Stomach (tissue), 9 donors: ENCODE measurements around the gene TTC39C. TPM values are rescaled to one million over a fixed set of nuclear protein-coding genes. Genes with fewer than 3 reads are reported as not detected.

Experiments used
- DNase-seq, 2 donors: peaks; one replicate each; pipeline versions ENCODE4 v3.0.0 to v3.0.0-alpha.2; 2013 to 2019
- H3K27ac ChIP-seq, 5 donors: fragments of 200-600 bp in 4 of 5; sonication (generic) in 4 of 5; one replicate each; pipeline ENCODE4 v1.5.1; 2013 to 2019; ENCODE audit warnings: mild to moderate bottlenecking in 1 of 5, moderate library complexity in 1 of 5
- H3K27me3 ChIP-seq, 3 donors: fragments of 200-600 bp; sonication (generic); one replicate each; pipeline ENCODE4 v1.5.1; 2017 to 2019; ENCODE audit warnings: mixed run types in 1 of 3
- H3K36me3 ChIP-seq, 4 donors: fragments of 200-600 bp; sonication (generic); 1 replicate in 3 of 4; 2 replicates in 1 of 4; pipeline ENCODE4 v1.5.1; 2016 to 2019
- H3K4me1 ChIP-seq, 4 donors: fragments of 200-600 bp; sonication (generic); one replicate each; pipeline ENCODE4 v1.5.1; 2016 to 2019
- H3K4me3 ChIP-seq, 4 donors: fragments of 200-600 bp; sonication (generic) in 3 of 4; one replicate each; pipeline ENCODE4 v1.5.1; 2016 to 2019; ENCODE audit warnings: mild to moderate bottlenecking in 1 of 4
- H3K9me3 ChIP-seq, 4 donors: fragments of 200-600 bp; sonication (generic); one replicate each; pipeline ENCODE4 v1.5.1; 2016 to 2019
- CTCF ChIP-seq, 7 experiments: fragments of 450-650 bp in 4 of 7; fragments of 200-600 bp in 3 of 7; sonication (generic) in 3 of 7; IDR thresholded peaks; one replicate each; pipeline ENCODE4 v1.5.1; 2016 to 2019; ENCODE audit warnings: antibody characterized with exemption in 7 of 7, control low read depth in 2 of 7, mild to moderate bottlenecking in 1 of 7
- EP300 ChIP-seq: sonication (generic); formaldehyde crosslinking; IDR thresholded peaks from one replicate; pipeline ENCODE4 v1.6.1; 2017; ENCODE audit warnings: antibody characterized with exemption
- POLR2A ChIP-seq, 4 donors: fragments of 450-650 bp; IDR thresholded peaks; one replicate each; pipeline ENCODE4 v1.6.1; 2016; ENCODE audit warnings: antibody characterized with exemption in 4 of 4, control low read depth in 2 of 4, mild to moderate bottlenecking in 1 of 4, moderate library complexity in 1 of 4
- POLR2AphosphoS5 ChIP-seq, 3 donors: sonication (generic); formaldehyde crosslinking; IDR thresholded peaks; one replicate each; pipeline ENCODE4 v1.6.1; 2016; ENCODE audit warnings: antibody characterized with exemption in 3 of 3
- WGBS, 5 donors: extraction: QIAGEN DNeasy Blood & Tissue Kit in 3 of 5; methylation state at CpG; one replicate each; pipeline versions ENCODE4 v1.1.5 to v1.1.7; 2013 to 2018; 5-methylcytosine and 5-hydroxymethylcytosine counted together
- intact Hi-C: fragments of 100-400 bp; cut with DNase I; formaldehyde crosslinking; loops from one replicate; pipeline ENCODE4 v1.15.1; 2023; ENCODE audit warnings: low total_unique reads
- polyA plus RNA-seq, 3 donors: library from polyadenylated mRNA; stranded (reverse); fragments of 200-250 nt; gene quantifications; one replicate each; pipeline ENCODE4 v1.2.3, GENCODE V29; 2013
- total RNA-seq, 5 donors: library from RNA; depleted of rRNA; stranded (reverse); fragments of >200 nt; gene quantifications; one replicate each; pipeline versions ENCODE4 v1.1.0 to v1.2.3, GENCODE V29; 2014 to 2016
- donor health status: healthy with polysubstance abuse.
- donor health status: Bipolar disorder and iron deficiency.
- donor health status: healthy.

TTC39C gene
- total and polyA plus RNA-seq, 8 donors: 1.8 to 42.0 (median 21.3) TPM

DNA sequence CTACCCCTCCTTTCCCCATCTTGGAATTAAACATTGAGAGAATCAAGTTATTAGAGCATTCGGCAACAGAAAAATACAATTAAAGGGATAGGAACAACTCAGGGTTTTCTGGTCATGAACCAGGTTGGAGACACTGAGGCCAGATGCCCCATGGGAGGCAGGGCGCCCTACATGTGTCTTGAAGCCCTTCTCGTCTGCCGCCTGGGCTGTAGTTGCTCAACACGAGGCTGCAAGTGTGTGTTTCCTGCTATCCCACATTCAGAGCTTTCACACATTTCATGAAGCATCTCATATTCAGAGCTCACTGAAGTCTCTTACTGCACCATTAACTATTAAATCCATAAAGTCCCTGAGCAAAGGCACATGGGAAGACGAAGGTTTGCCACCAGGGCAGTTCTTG is 28.8 kb downstream of the TTC39C start:
- Histone ChIP-seq H3K27ac (no peak overlapping the region), H3K4me3 (no peak overlapping the region), H3K4me1 (peaks cover 0 to 7% (median 0%) of the 10 kb centered on the region in 4 donors), H3K9me3 (no peaks in the 10 kb centered on the region), H3K36me3 (no peaks in the 10 kb centered on the region), H3K27me3 (no peaks in the 10 kb centered on the region)
- TF ChIP-seq POLR2AphosphoS5 (IDR thresholded peaks at IDR 0.05) (no peak), POLR2A (IDR thresholded peaks at IDR 0.05) (no peak), EP300 (no peak), CTCF (IDR thresholded peaks at IDR 0.05) (no peak)
- 75 to 88% (median 87%) methylated on average over 6 of the region's 6 CpGs for WGBS, 5 donors
- intact Hi-C loops: no loop called here
- no peak for DNase-seq

DNA sequence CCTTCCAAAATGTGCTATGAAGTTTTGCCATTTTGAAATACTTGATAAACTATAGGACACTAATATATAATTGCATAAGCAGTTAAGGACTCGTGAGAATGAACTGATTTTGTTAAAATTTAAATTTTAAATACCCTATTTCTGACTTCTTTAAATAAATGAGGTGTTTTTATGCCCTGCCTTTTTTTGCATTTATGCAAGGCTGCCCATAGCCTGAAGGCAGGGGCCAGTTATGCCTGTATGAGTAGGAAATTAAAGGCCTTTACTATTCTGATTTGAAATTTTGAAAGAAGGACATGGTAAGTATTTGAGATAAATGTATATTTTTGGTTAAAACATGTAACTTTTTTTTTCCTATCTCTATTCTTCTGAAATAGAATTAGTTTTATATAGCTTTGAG is 33.7 kb downstream of the TTC39C start:
- no peak for TF ChIP-seq CTCF (IDR thresholded peaks at IDR 0.05)
- intact Hi-C loops: no loop called here
- no peaks in the 10 kb centered on the region for H3K36me3 ChIP-seq
- WGBS, 5 donors: 87 to 100% (median 98%) methylated on average over 1 of the region's 1 CpG
- no peak overlapping the region for H3K27ac ChIP-seq
- H3K27me3 ChIP-seq: no peaks in the 10 kb centered on the region
- H3K9me3 ChIP-seq: no peaks in the 10 kb centered on the region
- peaks cover 14 to 39% (median 19%) of the 10 kb centered on the region in 4 donors for H3K4me1 ChIP-seq
- no peak for DNase-seq
- no peak overlapping the region for H3K4me3 ChIP-seq

DNA sequence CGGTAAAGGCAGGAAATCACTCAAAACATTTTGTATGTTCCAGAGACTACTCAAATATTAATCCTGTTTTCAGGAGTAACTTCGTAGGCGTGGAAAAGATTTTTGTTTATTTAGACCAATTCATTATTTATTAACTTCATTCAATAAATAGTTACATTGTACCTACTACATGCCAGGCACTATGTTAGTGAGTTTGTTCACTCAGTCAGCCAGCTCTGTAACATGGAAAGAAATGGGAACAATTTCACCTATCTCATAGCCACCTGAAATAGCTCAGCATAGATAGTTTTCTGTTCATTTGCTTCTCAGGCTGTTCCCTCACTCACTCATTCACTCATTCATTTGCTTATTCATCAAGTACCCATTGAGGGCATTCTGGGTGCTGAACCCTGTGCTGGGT is 34.6 kb downstream of the TTC39C start:
- Histone ChIP-seq H3K4me1 (peaks cover 14 to 41% (median 23%) of the 10 kb centered on the region in 4 donors), H3K4me3 (no peak overlapping the region), H3K27ac (no peak overlapping the region), H3K36me3 (no peaks in the 10 kb centered on the region), H3K9me3 (no peaks in the 10 kb centered on the region), H3K27me3 (no peaks in the 10 kb centered on the region)
- no peak for DNase-seq
- no peak for TF ChIP-seq POLR2A (IDR thresholded peaks at IDR 0.05)
- no peak for TF ChIP-seq EP300
- TF ChIP-seq CTCF (IDR thresholded peaks at IDR 0.05): no peak
- no peak for TF ChIP-seq POLR2AphosphoS5 (IDR thresholded peaks at IDR 0.05)
- intact Hi-C loops: no loop called here
- 25 to 52% (median 47%) methylated on average over 3 of the region's 3 CpGs for WGBS, 5 donors

GRCh38 chr18:24051031-24051947 is 36.7 kb downstream of the TTC39C start:
- Histone ChIP-seq H3K27me3 (no peaks in the 10 kb centered on the region), H3K36me3 (no peaks in the 10 kb centered on the region), H3K27ac (peak overlapping the region in 3 of 5 donors; percentile 49 to 69 (median 52)), H3K4me1 (peaks cover 14 to 61% (median 23%) of the 10 kb centered on the region in 4 donors), H3K4me3 (no peak overlapping the region), H3K9me3 (no peaks in the 10 kb centered on the region)
- TF ChIP-seq POLR2A (IDR thresholded peaks at IDR 0.05) (no peak), CTCF (IDR thresholded peaks at IDR 0.05) (no peak), EP300 (no peak), POLR2AphosphoS5 (IDR thresholded peaks at IDR 0.05) (no peak)
- WGBS, 5 donors: 34 to 52% (median 46%) methylated on average over 12 to 13 of the region's 13 CpGs
- intact Hi-C loops: no loop called here
- DNase-seq: peak in 1 of 2 donors; percentile 66
